SH-SY5Y (cell line): ENCODE results near the gene LGALS9.

ENCODE experiments used
- GATA2 ChIP-seq: IDR thresholded peaks from 2 replicates; pipeline ENCODE4 v1.6.1; 2011; ENCODE audit warnings: mild to moderate bottlenecking, low read depth, low read length
- GATA3 ChIP-seq: IDR thresholded peaks from 2 replicates; pipeline ENCODE4 v1.6.1; 2011; ENCODE audit warnings: low read depth, mild to moderate bottlenecking, low read length, moderate library complexity

DNA sequence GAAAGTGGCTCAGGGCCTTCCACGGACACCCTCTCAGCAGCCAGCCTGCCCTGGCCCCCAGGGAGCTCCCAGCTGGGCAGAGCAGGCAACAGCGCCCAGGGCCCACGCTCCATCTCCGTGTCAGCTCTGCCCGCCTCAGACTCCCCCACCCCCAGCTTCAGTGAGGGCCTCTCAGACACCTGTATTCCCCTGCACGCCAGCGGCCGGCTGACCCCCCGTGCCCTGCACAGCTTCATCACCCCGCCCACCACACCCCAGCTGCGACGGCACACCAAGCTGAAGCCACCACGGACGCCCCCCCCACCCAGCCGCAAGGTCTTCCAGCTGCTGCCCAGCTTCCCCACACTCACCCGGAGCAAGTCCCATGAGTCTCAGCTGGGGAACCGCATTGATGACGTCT is 48.3 kb upstream of the LGALS9 start:
- no peak for TF ChIP-seq GATA3
- no peak for TF ChIP-seq GATA2
